ENCODE data around the gene UFD1.

GRCh38 chr22:19494001-19494560, 15.1 kb upstream of the UFD1 start:
- TF ChIP-seq, protein P1, sequence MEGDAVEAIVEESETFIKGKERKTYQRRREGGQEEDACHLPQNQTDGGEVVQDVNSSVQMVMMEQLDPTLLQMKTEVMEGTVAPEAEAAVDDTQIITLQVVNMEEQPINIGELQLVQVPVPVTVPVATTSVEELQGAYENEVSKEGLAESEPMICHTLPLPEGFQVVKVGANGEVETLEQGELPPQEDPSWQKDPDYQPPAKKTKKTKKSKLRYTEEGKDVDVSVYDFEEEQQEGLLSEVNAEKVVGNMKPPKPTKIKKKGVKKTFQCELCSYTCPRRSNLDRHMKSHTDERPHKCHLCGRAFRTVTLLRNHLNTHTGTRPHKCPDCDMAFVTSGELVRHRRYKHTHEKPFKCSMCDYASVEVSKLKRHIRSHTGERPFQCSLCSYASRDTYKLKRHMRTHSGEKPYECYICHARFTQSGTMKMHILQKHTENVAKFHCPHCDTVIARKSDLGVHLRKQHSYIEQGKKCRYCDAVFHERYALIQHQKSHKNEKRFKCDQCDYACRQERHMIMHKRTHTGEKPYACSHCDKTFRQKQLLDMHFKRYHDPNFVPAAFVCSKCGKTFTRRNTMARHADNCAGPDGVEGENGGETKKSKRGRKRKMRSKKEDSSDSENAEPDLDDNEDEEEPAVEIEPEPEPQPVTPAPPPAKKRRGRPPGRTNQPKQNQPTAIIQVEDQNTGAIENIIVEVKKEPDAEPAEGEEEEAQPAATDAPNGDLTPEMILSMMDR (IDR thresholded peaks at IDR 0.05) = no peak
- TF ChIP-seq POLR2AphosphoS5 (IDR thresholded peaks at IDR 0.05) = no peak
- TF ChIP-seq POLR2A (IDR thresholded peaks at IDR 0.05) = no peak
